AG04450 (cell line): ENCODE data around the gene BRF1. TPM values are rescaled to one million over a fixed set of nuclear protein-coding genes. Genes with fewer than 3 reads are reported as not detected.
"Not testable (repeated sequence)": the region's sequence is repeated elsewhere in the genome, so short reads cannot be mapped to it uniquely, and the experiment has no call there.

Source experiments
- CTCF ChIA-PET: fragments of 300-600, 350-600 bp; formaldehyde crosslinking; extraction: SDS; loops from one replicate; lab custom pipeline; 2022; ENCODE audit warnings: antibody characterized with exemption, inconsistent platforms; lab: Charles Lee
- POLR2A ChIA-PET: fragments of 350-600 bp; formaldehyde crosslinking; extraction: SDS; loops from one replicate; lab custom pipeline; 2021; ENCODE audit warnings: antibody characterized with exemption, inconsistent platforms; lab: Yijun Ruan, JAX
- DNase-seq: peaks from one replicate; pipeline ENCODE4 v3.0.0-alpha.2; 2011; ENCODE audit warnings: low read depth, low spot score
- H3K27ac ChIP-seq: one replicate; pipeline ENCODE4 v1.5.1; 2012; ENCODE audit warnings: low read depth, low read length, control low read depth
- H3K27me3 ChIP-seq: one replicate; pipeline ENCODE4 v1.6.0; 2012; ENCODE audit warnings: low read length; ENCODE audit not compliant: control insufficient read depth, insufficient read depth
- H3K4me3 ChIP-seq: 2 replicates; pipeline ENCODE4 v1.5.1; 2011; ENCODE audit warnings: mild to moderate bottlenecking, low read depth, low read length, control low read depth
- H3K9me3 ChIP-seq: 2 replicates; pipeline ENCODE4 v1.5.1; 2012; ENCODE audit warnings: low read length; ENCODE audit not compliant: control insufficient read depth, insufficient read depth
- CTCF ChIP-seq: IDR thresholded peaks from 2 replicates; pipeline ENCODE4 v1.5.1; 2011; ENCODE audit warnings: low read depth, low read length, control low read depth, inconsistent platforms
- polyA plus RNA-seq: library from polyadenylated mRNA; depleted of rRNA; stranded (reverse); fragments of >200 nt; gene quantifications from 2 replicates; pipeline ENCODE4 v1.2.3, GENCODE V29; 2011

The BRF1 gene
- polyA plus RNA-seq, 1 experiment: 6.3 TPM

- H3K9me3 ChIP-seq: no peaks in the 10 kb centered on the region; the same call in 1 of the 2 replicates
- no peak for TF ChIP-seq CTCF
- no peak overlapping the region for H3K27ac ChIP-seq
- CTCF ChIA-PET: no interaction called here
- DNase-seq: no peak
- no peaks in the 10 kb centered on the region for H3K27me3 ChIP-seq
- H3K4me3 ChIP-seq: no peak overlapping the region
- POLR2A ChIA-PET: no interaction called here
These were observed 3.8 kb upstream of the BRF1 start for GRCh38 chr14:105304565-105304964.

- no peak for TF ChIP-seq CTCF
- CTCF ChIA-PET: no interaction called here
- POLR2A ChIA-PET: no interaction called here
- no peak overlapping the region for H3K27ac ChIP-seq
- no peaks in the 10 kb centered on the region for H3K27me3 ChIP-seq
- no peak for DNase-seq
- H3K4me3 ChIP-seq: no peak overlapping the region
- H3K9me3 ChIP-seq: no peaks in the 10 kb centered on the region; the same call in 1 of the 2 replicates
These were observed 3.1 kb upstream of the BRF1 start for GRCh38 chr14:105303949-105304348.

- H3K27me3 ChIP-seq, H3K9me3 ChIP-seq, CTCF ChIA-PET, H3K4me3 ChIP-seq, DNase-seq, H3K27ac ChIP-seq, POLR2A ChIA-PET: not testable (repeated sequence)
These were observed 1.1 kb upstream of the BRF1 start for GRCh38 chr14:105301915-105302249.

GRCh38 chr14:105301103-105301914 is 508 bp upstream of the BRF1 start:
- H3K27me3 ChIP-seq: no peaks in the 10 kb centered on the region
- no peaks in the 10 kb centered on the region; the same call in 1 of the 2 replicates for H3K9me3 ChIP-seq
- CTCF ChIA-PET: interaction anchor here (1.0 to 1.2 kb wide), 2 partner anchors 51 to 179 kb away, joined by 4 to 6 read pairs; no protein-coding TSS in a partner anchor
- peak; percentile 84 for DNase-seq
- peak overlapping the region; percentile 92 for H3K4me3 ChIP-seq
- TF ChIP-seq CTCF: no peak
- POLR2A ChIA-PET: interaction anchor here (0.5 to 1.5 kb wide), 12 partner anchors 8 to 379 kb away, joined by 3 to 23 read pairs (median 4); partner anchors contain the start of genes BTBD6, CDCA4 and PACS2
- H3K27ac ChIP-seq: peak overlapping the region; percentile 87

GRCh38 chr14:105299654-105300541 is 903 bp downstream of the BRF1 start:
- CTCF ChIA-PET: interaction anchor here (1.1 kb wide), 1 partner anchor 210 kb away, joined by 3 read pairs; no protein-coding TSS in a partner anchor
- no peak for TF ChIP-seq CTCF
- POLR2A ChIA-PET: interaction anchor here (0.6 to 1.5 kb wide), 5 partner anchors 14 to 93 kb away, joined by 3 to 23 read pairs (median 9); partner anchors contain the start of genes BTBD6 and PACS2
- no peaks in the 10 kb centered on the region for H3K27me3 ChIP-seq
- peak overlapping the region; percentile 39 for H3K27ac ChIP-seq
- no peaks in the 10 kb centered on the region; the same call in 1 of the 2 replicates for H3K9me3 ChIP-seq
- DNase-seq: no peak
- H3K4me3 ChIP-seq: peak overlapping the region; percentile 92

GRCh38 chr14:105297311-105297710 is 3.5 kb downstream of the BRF1 start:
- H3K27me3 ChIP-seq, CTCF ChIA-PET, POLR2A ChIA-PET: not testable (repeated sequence)

More at GRCh38 chr14:105297311-105297710, 3.5 kb downstream of the BRF1 start:
- H3K4me3 ChIP-seq, H3K9me3 ChIP-seq, DNase-seq, H3K27ac ChIP-seq: not testable (repeated sequence)
